ENCODE results near the gene SELENOW. TPM values are rescaled to one million over a fixed set of nuclear protein-coding genes. Genes with fewer than 3 reads are reported as not detected.

The SELENOW gene
- total and polyA plus RNA-seq, 2 experiments from 2014 or later = 561 to 571 TPM

DNA sequence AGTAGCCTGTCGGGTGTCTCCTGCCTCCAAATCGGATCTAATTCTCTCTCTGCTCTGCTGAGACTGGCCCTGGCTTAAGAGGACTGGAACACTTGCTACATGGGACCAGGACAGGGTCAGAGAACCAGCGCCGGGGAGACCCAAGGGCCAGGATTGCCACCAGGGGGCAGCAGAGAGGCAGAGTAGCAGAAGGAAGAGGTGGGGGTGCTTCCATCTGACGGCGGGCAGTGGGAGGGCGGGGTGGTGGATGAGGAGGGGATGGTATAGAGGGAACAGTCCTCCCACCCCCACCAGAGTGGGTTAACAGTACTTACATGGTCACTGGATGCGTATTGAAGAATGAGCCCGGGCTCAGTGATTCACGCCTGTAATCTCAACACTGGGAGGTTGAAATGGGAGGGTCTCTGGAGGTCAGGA, 11.9 kb downstream of the SELENOW start:
- Histone ChIP-seq H3K9ac (no peak overlapping the region), H3K27me3 (replicated peaks; ENCODE audit: insufficient read depth) (no peaks in the 10 kb centered on the region), H3K4me3 (no peak overlapping the region), H3F3A (ENCODE audit: insufficient read depth) (0 out of 2 replicates have a peak, but pooled peaks cover 3% of the 10 kb centered on the region), H3K4me2 (ENCODE audit: unreplicated experiment) (no peak overlapping the region), H3K9me2 (ENCODE audit: insufficient read depth) (no peaks in the 10 kb centered on the region), H2AFZ (no peak overlapping the region), H3K9me3 (ENCODE audit: low read depth) (no peaks in the 10 kb centered on the region), H3K36me3 (ENCODE audit: low read depth) (peaks cover 1% of the 10 kb centered on the region; the same call in 1 of the 2 replicates), H3K4me1 (ENCODE audit: insufficient read depth) (no peaks in the 10 kb centered on the region), H3K79me2 (ENCODE audit: insufficient read depth) (no peaks in the 10 kb centered on the region), H3K27ac (no peak overlapping the region), H4K20me1 (ENCODE audit: insufficient read depth) (no peaks in the 10 kb centered on the region)
- 5 to 13% methylated on average over 6 to 10 of the region's 10 CpGs for WGBS, 2 experiments (ENCODE audit: low coverage in 1 of 2, low lambda C conversion rate in 2 of 2, missing lambda C conversion rate in 2 of 2)
- peak; percentile 74 for DNase-seq
- in situ Hi-C loops (cut with MboI) = no loop called here
- TF ChIP-seq EZH2phosphoT487 (IDR thresholded peaks at IDR 0.05; ENCODE audit: insufficient read depth, low read depth) (no peak), EZH2 (IDR thresholded peaks at IDR 0.05; ENCODE audit: insufficient read depth, poor library complexity, severe bottlenecking) (no peak)

DNA sequence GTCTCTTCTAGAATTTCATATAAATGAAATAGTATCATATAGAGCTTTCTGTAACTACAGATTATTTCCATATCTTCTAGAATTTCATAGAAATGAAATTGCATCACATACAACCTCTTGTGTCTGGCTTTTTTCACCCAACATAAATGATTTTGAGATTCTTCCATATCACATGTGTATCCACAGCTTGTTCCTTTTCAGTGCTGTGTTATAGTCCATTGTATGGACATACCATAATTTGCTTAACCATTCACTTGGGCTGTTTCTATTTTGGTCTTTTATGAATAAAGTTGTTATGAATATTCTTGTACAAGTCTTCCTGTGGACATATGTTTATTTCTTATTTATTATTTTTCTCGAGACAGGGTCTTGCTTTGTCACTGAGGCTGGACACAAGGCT, 14.1 kb downstream of the SELENOW start:
- Histone ChIP-seq H2AFZ (no peak overlapping the region), H3K9me3 (ENCODE audit: low read depth) (no peaks in the 10 kb centered on the region), H3K36me3 (ENCODE audit: low read depth) (no peaks in the 10 kb centered on the region), H4K20me1 (ENCODE audit: insufficient read depth) (no peaks in the 10 kb centered on the region), H3K4me1 (ENCODE audit: insufficient read depth) (no peaks in the 10 kb centered on the region), H3K4me3 (no peak overlapping the region), H3K79me2 (ENCODE audit: insufficient read depth) (no peaks in the 10 kb centered on the region), H3K9ac (no peak overlapping the region), H3K27me3 (replicated peaks; ENCODE audit: insufficient read depth) (no peaks in the 10 kb centered on the region), H3K27ac (no peak overlapping the region), H3K4me2 (ENCODE audit: unreplicated experiment) (no peak overlapping the region), H3F3A (ENCODE audit: insufficient read depth) (0 out of 2 replicates have a peak, but pooled peaks cover 3% of the 10 kb centered on the region), H3K9me2 (ENCODE audit: insufficient read depth) (no peaks in the 10 kb centered on the region)
- in situ Hi-C loops (cut with MboI) = no loop called here
- DNase-seq = no peak
- WGBS, 2 experiments (ENCODE audit: low coverage in 1 of 2, low lambda C conversion rate in 2 of 2, missing lambda C conversion rate in 2 of 2) = 86 to 88% methylated on average over 1 of the region's 1 CpG
- TF ChIP-seq EZH2phosphoT487 (IDR thresholded peaks at IDR 0.05; ENCODE audit: insufficient read depth, low read depth) (no peak), EZH2 (IDR thresholded peaks at IDR 0.05; ENCODE audit: insufficient read depth, poor library complexity, severe bottlenecking) (no peak)

DNA sequence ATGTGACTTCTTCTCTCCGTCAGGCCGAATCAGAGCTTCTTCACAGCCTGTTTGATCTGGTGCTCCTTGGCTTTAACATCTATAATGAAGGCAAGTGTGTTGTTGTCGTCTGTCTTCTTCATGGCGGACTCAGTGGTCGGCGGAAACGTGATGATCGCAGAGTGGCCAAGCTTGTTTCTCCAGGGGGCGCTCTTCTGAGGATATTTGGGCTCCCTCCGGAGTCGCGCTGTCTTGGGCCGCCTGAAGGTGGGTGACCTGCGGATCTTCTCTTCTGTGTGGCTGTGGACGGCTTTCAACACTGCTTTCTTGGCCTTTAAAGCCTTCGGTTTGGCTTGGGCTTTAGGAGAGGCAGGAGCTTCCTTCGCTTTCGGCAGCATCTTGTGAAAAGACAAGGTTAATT, 16.0 kb downstream of the SELENOW start:
- Histone ChIP-seq H3K4me2 (ENCODE audit: unreplicated experiment) (no peak overlapping the region), H3K9ac (no peak overlapping the region), H3K4me1 (ENCODE audit: insufficient read depth) (no peaks in the 10 kb centered on the region), H3K27ac (no peak overlapping the region), H3K36me3 (ENCODE audit: low read depth) (no peaks in the 10 kb centered on the region), H3F3A (ENCODE audit: insufficient read depth) (no peaks in the 10 kb centered on the region), H3K9me3 (ENCODE audit: low read depth) (no peaks in the 10 kb centered on the region), H4K20me1 (ENCODE audit: insufficient read depth) (no peaks in the 10 kb centered on the region), H3K9me2 (ENCODE audit: insufficient read depth) (no peaks in the 10 kb centered on the region), H3K4me3 (no peak overlapping the region), H3K27me3 (replicated peaks; ENCODE audit: insufficient read depth) (no peaks in the 10 kb centered on the region), H2AFZ (no peak overlapping the region), H3K79me2 (ENCODE audit: insufficient read depth) (no peaks in the 10 kb centered on the region)
- DNase-seq = no peak
- TF ChIP-seq EZH2phosphoT487 (IDR thresholded peaks at IDR 0.05; ENCODE audit: insufficient read depth, low read depth) (no peak), EZH2 (IDR thresholded peaks at IDR 0.05; ENCODE audit: insufficient read depth, poor library complexity, severe bottlenecking) (no peak)
- WGBS, 2 experiments (ENCODE audit: low coverage in 1 of 2, low lambda C conversion rate in 2 of 2, missing lambda C conversion rate in 2 of 2) = 77 to 85% methylated on average over 18 of the region's 18 CpGs
- in situ Hi-C loops (cut with MboI) = no loop called here

DNA sequence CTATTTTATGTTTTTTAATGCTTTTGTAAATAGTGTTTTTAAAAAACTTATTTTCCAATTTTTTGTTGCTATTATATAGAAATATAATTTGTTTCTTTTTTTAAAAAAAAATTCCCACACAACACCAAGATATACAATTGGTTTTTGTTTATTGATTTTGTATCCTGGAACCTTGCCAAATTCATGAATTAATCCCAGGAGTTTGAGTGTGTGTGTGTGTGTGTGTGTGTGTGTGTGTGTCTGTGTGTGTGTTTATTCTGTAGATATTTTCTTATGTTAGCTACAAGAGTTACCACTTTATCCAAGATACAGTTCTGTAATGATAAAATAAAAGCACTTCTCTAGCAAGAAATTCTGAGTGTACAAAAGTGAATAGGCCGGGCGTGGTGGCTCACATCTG, 18.3 kb downstream of the SELENOW start:
- Histone ChIP-seq H3K4me1 (ENCODE audit: insufficient read depth) (no peaks in the 10 kb centered on the region), H4K20me1 (ENCODE audit: insufficient read depth) (no peaks in the 10 kb centered on the region), H3K4me3 (no peak overlapping the region), H3K79me2 (ENCODE audit: insufficient read depth) (no peaks in the 10 kb centered on the region), H2AFZ (no peak overlapping the region), H3K4me2 (ENCODE audit: unreplicated experiment) (no peak overlapping the region), H3K27me3 (replicated peaks; ENCODE audit: insufficient read depth) (no peaks in the 10 kb centered on the region), H3K27ac (no peak overlapping the region), H3K9me2 (ENCODE audit: insufficient read depth) (no peaks in the 10 kb centered on the region), H3K36me3 (ENCODE audit: low read depth) (no peaks in the 10 kb centered on the region), H3K9ac (no peak overlapping the region), H3F3A (ENCODE audit: insufficient read depth) (no peaks in the 10 kb centered on the region), H3K9me3 (ENCODE audit: low read depth) (no peaks in the 10 kb centered on the region)
- in situ Hi-C loops (cut with MboI) = no loop called here
- WGBS, 2 experiments (ENCODE audit: low coverage in 1 of 2, low lambda C conversion rate in 2 of 2, missing lambda C conversion rate in 2 of 2) = 69 to 76% methylated on average over 2 of the region's 2 CpGs
- no peak for DNase-seq
- TF ChIP-seq EZH2phosphoT487 (IDR thresholded peaks at IDR 0.05; ENCODE audit: insufficient read depth, low read depth) (no peak), EZH2 (IDR thresholded peaks at IDR 0.05; ENCODE audit: insufficient read depth, poor library complexity, severe bottlenecking) (no peak)
